NOMO-1 treated with DMSO at 0.1 percent for 48 hours (cell line): ENCODE data around the gene GUF1.
A peak's percentile ranks its signal among the peaks of the same experiment; 100 is the strongest.

Source experiments
- DNase-seq: peaks from one replicate; lab custom pipeline; 2025; ENCODE audit not compliant: unreplicated experiment; lab: John Stamatoyannopoulos, UW

Gene GUF1, protein sequence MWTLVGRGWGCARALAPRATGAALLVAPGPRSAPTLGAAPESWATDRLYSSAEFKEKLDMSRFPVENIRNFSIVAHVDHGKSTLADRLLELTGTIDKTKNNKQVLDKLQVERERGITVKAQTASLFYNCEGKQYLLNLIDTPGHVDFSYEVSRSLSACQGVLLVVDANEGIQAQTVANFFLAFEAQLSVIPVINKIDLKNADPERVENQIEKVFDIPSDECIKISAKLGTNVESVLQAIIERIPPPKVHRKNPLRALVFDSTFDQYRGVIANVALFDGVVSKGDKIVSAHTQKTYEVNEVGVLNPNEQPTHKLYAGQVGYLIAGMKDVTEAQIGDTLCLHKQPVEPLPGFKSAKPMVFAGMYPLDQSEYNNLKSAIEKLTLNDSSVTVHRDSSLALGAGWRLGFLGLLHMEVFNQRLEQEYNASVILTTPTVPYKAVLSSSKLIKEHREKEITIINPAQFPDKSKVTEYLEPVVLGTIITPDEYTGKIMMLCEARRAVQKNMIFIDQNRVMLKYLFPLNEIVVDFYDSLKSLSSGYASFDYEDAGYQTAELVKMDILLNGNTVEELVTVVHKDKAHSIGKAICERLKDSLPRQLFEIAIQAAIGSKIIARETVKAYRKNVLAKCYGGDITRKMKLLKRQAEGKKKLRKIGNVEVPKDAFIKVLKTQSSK

DNA sequence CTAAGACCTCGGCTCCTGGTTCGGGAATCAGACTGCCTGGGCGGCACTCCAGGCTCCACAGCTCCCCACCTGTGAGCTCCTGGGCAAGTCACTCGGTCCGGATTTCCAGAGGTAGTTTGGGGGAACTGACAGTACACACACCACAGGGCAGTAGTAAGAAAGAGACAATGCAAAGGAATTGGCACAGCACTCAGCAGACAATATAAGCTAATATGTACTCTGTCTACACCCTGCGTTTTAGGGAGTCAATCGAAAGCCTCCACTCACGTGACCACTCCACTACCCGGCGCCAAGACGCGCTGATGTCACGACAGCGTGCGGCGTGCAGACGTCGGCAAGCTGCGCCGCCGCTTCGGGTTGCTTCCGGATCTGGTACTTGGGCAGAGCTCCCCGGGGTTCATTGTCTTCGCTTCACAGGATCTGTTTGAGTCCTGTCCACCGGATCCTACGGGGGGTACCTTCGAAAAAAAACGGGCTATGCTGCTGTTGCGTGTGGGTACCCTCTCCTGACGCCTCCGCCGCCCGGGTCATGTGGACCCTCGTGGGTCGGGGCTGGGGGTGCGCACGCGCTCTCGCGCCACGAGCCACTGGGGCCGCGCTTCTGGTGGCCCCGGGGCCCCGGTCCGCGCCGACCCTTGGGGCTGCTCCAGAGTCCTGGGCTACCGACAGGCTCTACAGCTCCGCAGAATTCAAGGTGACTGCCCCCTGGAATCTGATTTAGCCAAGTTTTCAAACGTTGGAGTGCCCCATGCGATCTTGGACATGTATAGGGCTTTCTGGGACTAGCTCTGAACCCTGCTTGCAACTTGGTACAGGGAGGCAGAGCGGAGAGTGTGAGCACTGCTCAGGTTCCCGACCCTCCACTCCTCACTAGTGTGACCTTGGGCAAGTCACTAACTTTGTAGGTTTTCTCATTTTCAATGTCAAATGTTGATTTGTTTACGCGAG is at the start of gene GUF1:
TSS of gene GUF1 (plus strand) at position 327 of the 948 bp plus-strand sequence. CDS start at position 530, 203 bp downstream.
- DNase-seq = peak; percentile 85

- peak; percentile 18 for DNase-seq
Measured at GRCh38 chr4:44629280-44629866, 48.8 kb upstream of the GUF1 start.

GRCh38 chr4:44632089-44632488 is 46.1 kb upstream of the GUF1 start:
- DNase-seq = no peak

DNA sequence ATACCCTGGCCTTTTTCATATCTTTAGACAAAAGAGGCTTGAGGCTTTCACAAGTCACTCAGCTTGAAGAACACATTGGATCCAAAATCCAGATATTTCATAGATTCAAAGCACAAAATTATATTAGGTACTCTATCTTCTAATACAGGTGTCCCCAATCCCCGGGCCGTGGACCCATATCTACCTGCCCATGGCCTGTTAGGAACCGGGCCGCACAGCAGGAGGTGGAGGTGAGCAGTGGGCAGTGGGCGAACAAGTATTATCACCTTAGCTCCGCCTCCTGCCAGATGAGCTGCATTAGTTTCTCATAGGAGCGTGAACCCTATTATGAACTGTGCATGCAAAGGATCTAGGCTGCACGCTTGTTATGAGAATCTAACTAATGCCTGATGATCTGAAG is 45.5 kb upstream of the GUF1 start:
- no peak for DNase-seq

DNA sequence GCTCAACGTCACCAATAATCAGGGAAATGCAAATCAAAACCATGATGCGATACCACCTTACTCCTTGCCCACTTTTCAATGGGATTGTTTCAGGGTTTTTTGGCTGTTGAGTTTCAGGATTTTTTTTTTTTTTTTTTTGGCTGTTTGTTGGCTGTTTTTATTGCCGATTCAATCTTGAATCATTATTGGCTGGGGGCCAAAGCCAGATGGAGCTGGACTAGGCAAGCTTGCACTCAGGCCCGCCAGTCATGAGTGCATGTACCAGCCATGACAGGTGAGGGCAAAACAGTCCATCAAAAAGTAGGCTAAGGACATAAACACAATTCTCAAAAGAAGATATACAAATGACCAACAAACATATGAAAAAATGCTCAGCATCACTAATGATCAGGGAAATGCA is 40.1 kb upstream of the GUF1 start:
- DNase-seq = no peak

DNA sequence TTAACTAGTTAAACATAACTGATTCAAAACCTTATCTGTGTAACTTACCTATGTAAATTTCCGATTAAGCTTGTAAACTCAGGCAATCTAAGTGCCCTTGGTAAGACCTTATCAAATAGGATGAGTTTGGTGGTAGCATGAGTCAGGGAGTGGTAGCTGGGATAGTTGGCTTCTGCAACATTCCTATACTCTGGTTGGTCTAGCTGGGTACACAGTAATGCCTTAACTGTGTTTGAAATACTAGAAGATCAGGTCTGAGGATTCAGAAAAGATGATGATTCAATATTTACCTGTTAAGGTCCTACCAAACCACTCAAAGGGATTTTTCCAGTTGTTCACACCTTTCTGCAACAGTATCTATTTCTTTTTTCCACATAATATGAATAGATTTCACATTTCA is 32.1 kb upstream of the GUF1 start:
- no peak for DNase-seq

DNA sequence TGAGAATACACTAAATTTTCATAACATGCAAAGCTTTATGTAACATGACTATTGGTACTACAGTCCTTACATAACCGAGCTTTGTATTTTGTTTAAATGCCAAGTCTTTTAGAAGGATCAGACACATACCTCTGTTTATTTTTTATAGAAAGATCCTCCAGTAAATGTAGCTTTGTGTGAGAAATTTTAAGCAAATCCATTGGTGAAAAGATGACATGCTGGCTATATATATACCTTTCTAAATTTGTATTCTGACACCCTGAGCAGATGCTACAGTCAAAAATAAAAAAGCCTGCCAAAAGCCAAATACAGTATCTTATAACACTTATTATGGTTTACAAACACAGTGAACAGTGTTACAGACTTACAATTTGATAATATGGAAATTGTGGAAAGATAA is 26.8 kb upstream of the GUF1 start, which contains the start of gene YIPF7:
TSS of gene YIPF7 (minus strand) at position 201 of the 400 bp plus-strand sequence. CDS start 1,525 bp downstream, outside the sequence.
- DNase-seq = no peak

- no peak for DNase-seq
Measured at GRCh38 chr4:44652002-44652401, 26.2 kb upstream of the GUF1 start.

GRCh38 chr4:44660396-44660795 is 17.8 kb upstream of the GUF1 start:
- no peak for DNase-seq

- DNase-seq = no peak
Measured at GRCh38 chr4:44661940-44662622, 16.1 kb upstream of the GUF1 start.

DNA sequence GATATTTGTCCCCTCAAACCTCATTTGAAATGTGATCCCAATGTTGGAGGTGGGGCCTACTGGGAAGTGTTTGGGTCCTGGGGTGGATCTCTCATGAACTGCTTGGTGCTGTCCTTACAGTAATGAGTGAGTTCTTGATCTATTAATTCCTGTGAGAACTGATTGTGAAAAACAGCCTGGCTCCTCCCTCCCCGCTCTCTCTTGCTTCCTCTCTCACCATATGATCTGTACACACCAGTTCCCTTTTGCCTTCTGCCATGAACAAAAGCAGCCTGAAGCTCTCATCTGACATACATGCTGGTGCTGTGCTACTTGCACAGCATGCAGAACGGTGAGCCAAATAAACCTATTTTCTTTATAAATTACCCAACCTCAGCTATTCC is 15.6 kb upstream of the GUF1 start:
- DNase-seq = peak; percentile 61

DNA sequence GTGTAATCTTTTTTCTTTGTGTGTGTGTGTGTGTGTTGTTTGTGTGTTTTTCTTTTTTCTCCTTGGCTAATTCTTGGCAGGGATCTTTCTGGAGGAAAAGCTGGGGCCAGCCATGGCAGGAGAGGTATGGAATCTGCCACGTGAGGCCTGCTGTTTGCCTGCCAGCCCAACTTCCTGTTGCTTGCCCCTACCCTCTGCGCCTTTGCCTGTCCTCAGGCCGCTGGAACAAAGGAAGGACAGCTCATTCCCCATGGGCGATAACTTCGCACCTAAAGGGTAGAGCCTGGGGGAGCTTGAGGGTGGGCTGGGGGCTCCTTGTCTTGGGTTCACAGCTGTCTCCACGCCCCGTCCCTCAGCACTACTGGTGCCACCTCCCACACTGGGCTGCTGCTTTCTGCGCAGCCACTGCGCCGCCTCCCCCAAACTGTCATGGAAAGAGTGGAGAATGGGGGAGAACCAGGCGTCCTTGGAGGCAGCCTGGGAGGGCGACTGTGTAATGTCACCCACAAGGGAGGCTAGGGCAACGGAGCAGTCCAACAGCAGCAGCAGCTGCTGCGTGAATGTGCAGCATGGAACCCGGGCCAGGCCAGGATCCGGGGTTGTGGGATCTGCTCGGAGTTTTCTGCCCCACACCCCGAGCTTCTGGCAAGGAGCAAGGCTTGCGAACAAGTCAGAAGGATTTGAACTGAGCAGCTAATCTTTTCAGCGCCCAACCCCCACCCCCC is 14.5 kb upstream of the GUF1 start:
- no peak for DNase-seq

DNA sequence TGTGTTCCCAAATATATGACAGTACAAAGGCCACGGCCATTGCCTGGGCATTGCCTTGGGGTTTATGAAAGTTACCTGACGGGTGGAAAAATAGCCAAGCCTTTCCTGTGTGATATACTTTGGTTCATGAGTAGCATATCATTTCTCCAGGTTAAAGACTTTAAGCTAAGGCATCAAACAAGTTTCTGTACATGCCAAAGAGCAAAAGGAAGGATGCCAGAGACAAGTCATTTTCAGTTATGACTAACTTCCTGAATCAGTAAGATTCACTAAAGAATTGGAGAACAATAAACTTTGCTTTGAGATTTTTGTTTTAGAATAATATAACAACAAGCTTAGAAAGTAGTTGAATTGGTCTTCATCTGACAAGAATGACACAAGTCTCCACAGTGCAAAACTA is 9.7 kb upstream of the GUF1 start:
- DNase-seq = no peak

- DNase-seq = no peak
Measured at GRCh38 chr4:44670506-44671199, 7.6 kb upstream of the GUF1 start.

- DNase-seq = no peak
Measured at GRCh38 chr4:44671636-44672035, 6.6 kb upstream of the GUF1 start.

DNA sequence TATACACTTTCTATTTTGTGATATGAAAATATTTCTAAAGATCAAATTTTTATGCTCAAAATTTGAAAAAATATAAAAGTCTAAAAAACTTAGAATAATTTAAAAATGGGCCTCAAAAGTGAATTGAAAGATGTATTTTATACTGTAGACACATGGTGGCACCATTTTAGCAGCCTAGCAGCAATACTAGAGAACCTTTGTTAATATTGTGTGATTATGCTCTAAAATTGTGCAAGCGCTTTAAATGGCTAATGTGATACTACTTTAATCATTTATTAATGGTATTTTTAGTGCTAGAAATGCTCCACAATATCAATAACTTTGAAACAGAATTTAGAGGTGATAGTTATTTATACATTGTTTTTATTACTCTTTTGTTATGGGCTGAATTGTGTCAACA is 3.7 kb upstream of the GUF1 start:
- DNase-seq = no peak

DNA sequence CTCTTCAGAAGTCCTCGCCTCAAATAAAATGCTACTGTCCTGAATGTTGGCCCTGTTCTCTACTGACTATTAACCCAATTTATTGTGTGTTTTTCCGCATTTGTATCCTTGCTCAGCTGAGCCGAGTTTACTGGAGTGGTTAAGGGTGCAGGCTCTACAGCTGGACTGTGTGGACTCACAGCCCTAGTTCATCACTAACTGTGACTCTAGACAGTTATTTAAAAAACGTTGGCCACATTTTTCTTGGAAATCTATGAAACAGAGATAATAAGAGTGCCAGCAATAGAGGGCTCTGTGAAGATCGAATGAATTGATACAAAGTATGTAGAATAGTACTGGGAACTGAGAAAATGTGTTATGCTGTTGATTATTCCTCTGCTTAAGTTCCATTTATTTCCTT is 2.9 kb upstream of the GUF1 start:
- DNase-seq = no peak

DNA sequence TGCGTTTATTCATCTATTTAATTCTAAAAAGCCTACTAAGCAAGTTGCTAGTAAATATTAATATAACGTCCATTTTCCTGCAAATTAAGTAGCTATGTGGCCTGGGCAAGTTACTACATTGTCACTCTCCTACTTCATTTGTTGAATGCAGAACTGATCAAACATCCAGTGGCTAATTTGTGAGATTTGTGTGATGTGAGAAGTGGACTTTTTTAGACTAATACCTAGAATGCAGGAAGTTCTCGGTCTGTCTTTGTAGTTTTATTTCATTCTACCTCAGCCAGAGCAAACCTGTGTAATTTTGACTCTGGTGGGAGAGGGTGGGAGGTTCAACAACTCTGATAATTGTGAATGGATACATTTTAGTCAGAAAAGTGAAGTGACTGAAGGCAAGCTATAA is 840 bp downstream of the GUF1 start:
- peak; percentile 11 for DNase-seq

DNA sequence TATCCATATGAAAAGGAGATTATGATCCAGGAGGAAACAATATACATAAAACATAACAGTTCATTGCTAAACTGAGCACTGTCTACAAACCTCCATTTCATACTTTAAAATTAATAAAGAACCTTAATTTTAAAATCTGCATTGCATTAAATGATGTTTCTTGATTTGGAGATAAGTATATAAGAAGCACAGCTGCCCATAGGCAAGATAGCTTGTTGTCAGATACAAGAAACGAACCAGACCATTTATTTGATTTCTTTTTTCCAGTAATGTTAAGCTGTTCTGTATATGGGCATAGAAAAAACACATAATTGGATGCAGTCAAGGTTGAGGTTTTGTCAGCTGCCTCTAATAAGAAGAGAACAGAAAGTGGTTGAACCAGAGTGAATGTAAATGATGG is 6.4 kb downstream of the GUF1 start:
- no peak for DNase-seq
